Smooth muscle cell of bladder (primary cell): Measurements from ENCODE around the gene DAB1. TPM values are rescaled to one million over a fixed set of nuclear protein-coding genes. Genes with fewer than 3 reads are reported as not detected.

Source experiments
- total RNA-seq: library from RNA; depleted of rRNA; stranded (reverse); fragments of >200 nt; gene quantifications from 2 replicates; pipeline ENCODE4 v1.2.3, GENCODE V29; 2014

DAB1 gene
- under 0.01 and 0.46 TPM in 2 replicates for total RNA-seq

GRCh38 chr1:57423656-57424211 lies at the start of gene DAB1:
Gene DAB1, minus strand, starts transcription at chr1:57424060. Its CDS starts 133,030 bp downstream, at chr1:57291030.

GRCh38 chr1:56965916-56966697 lies 457.8 kb downstream of the DAB1 start, which contains the start of gene C8B:
Gene C8B, minus strand, starts transcription at chr1:56966015. Its CDS starts 67 bp downstream, at chr1:56965948.

